ENCODE data around the gene CUL1.

DNA sequence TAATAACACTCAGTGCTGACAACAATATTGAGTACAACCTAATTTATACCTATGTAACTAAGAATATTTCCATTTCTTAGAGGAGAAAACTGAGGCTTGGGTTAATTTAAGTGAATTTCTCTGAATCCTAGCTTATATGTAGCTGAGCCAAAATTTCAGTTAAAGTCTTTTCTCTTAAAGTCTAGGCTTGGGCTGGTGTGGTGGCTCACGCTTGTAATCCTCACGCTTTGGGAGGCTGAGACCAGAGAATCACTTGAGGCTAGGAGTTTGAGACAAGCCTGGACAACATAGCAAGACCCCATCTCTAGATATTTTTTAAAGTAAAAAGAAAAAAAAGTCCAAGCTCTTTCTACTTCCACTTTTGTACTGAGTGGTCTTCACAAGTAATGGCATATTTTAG, 92.1 kb downstream of the CUL1 start:
- TF ChIP-seq EZH2 (IDR thresholded peaks at IDR 0.05; ENCODE audit: low read depth, unreplicated experiment) (no peak), POLR2AphosphoS5 (IDR thresholded peaks at IDR 0.05; ENCODE audit: low read depth) (no peak), EZH2phosphoT487 (IDR thresholded peaks at IDR 0.05; ENCODE audit: unreplicated experiment) (no peak), JUNB (IDR thresholded peaks at IDR 0.05; ENCODE audit: unreplicated experiment) (no peak), STAT1 (IDR thresholded peaks at IDR 0.05; ENCODE audit: unreplicated experiment) (no peak), CREB1 (CRISPR knock-in tag; IDR thresholded peaks at IDR 0.05; ENCODE audit: low read depth) (no peak), NANOG (IDR thresholded peaks at IDR 0.05; ENCODE audit: borderline replicate concordance) (no peak), ZNF114 (CRISPR knock-in tag; IDR thresholded peaks at IDR 0.05) (no peak), ZNF331 (CRISPR knock-in tag; IDR thresholded peaks at IDR 0.05; ENCODE audit: low read depth) (no peak)
- TF ChIP-seq, protein P1, sequence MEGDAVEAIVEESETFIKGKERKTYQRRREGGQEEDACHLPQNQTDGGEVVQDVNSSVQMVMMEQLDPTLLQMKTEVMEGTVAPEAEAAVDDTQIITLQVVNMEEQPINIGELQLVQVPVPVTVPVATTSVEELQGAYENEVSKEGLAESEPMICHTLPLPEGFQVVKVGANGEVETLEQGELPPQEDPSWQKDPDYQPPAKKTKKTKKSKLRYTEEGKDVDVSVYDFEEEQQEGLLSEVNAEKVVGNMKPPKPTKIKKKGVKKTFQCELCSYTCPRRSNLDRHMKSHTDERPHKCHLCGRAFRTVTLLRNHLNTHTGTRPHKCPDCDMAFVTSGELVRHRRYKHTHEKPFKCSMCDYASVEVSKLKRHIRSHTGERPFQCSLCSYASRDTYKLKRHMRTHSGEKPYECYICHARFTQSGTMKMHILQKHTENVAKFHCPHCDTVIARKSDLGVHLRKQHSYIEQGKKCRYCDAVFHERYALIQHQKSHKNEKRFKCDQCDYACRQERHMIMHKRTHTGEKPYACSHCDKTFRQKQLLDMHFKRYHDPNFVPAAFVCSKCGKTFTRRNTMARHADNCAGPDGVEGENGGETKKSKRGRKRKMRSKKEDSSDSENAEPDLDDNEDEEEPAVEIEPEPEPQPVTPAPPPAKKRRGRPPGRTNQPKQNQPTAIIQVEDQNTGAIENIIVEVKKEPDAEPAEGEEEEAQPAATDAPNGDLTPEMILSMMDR (conservative IDR thresholded peaks at IDR 0.05; ENCODE audit: low read depth in 2 of 2): no peak
- TF ChIP-seq, protein P2, sequence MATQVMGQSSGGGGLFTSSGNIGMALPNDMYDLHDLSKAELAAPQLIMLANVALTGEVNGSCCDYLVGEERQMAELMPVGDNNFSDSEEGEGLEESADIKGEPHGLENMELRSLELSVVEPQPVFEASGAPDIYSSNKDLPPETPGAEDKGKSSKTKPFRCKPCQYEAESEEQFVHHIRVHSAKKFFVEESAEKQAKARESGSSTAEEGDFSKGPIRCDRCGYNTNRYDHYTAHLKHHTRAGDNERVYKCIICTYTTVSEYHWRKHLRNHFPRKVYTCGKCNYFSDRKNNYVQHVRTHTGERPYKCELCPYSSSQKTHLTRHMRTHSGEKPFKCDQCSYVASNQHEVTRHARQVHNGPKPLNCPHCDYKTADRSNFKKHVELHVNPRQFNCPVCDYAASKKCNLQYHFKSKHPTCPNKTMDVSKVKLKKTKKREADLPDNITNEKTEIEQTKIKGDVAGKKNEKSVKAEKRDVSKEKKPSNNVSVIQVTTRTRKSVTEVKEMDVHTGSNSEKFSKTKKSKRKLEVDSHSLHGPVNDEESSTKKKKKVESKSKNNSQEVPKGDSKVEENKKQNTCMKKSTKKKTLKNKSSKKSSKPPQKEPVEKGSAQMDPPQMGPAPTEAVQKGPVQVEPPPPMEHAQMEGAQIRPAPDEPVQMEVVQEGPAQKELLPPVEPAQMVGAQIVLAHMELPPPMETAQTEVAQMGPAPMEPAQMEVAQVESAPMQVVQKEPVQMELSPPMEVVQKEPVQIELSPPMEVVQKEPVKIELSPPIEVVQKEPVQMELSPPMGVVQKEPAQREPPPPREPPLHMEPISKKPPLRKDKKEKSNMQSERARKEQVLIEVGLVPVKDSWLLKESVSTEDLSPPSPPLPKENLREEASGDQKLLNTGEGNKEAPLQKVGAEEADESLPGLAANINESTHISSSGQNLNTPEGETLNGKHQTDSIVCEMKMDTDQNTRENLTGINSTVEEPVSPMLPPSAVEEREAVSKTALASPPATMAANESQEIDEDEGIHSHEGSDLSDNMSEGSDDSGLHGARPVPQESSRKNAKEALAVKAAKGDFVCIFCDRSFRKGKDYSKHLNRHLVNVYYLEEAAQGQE (IDR thresholded peaks at IDR 0.05; ENCODE audit: unreplicated experiment): no peak
- TF ChIP-seq, protein P3, sequence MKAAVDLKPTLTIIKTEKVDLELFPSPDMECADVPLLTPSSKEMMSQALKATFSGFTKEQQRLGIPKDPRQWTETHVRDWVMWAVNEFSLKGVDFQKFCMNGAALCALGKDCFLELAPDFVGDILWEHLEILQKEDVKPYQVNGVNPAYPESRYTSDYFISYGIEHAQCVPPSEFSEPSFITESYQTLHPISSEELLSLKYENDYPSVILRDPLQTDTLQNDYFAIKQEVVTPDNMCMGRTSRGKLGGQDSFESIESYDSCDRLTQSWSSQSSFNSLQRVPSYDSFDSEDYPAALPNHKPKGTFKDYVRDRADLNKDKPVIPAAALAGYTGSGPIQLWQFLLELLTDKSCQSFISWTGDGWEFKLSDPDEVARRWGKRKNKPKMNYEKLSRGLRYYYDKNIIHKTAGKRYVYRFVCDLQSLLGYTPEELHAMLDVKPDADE (IDR thresholded peaks at IDR 0.05): no peak
